VCaP (cell line): ENCODE measurements around the gene HERC6.
"Not testable (repeated sequence)": the region's sequence is repeated elsewhere in the genome, so short reads cannot be mapped to it uniquely, and the experiment has no call there.

Source experiments
- H3K27ac ChIP-seq: fragments of 450-650 bp; 2 replicates; pipeline ENCODE4 v1.5.1; 2017
- TF ChIP-seq, protein P1 (sequence below): fragments of 450-650 bp; conservative IDR thresholded peaks from 2 replicates; pipeline ENCODE4 v1.5.1; 2017; ENCODE audit warnings: mild to moderate bottlenecking, moderate library complexity

HERC6 gene

DNA sequence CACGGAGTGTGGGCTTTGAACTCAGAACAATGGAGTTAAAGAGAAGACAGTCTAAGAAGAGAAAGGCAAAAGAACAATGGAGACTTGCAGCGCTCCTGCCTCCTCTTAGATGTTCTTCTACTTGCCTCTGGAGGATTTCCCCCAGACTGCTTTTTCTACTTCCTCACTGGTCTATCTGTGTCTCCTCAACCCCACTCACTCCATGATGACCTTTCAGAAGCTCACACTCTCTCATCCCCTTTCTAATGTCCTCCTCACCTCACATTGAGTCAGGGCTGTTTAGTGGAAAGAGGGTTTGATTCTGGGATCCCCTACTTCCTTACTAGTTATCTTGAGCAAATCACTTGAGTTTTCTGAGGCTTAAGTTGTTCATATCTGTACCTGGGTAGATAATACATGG is 12.2 kb upstream of the HERC6 start:
- no peak overlapping the region for H3K27ac ChIP-seq
- TF ChIP-seq, protein P1, sequence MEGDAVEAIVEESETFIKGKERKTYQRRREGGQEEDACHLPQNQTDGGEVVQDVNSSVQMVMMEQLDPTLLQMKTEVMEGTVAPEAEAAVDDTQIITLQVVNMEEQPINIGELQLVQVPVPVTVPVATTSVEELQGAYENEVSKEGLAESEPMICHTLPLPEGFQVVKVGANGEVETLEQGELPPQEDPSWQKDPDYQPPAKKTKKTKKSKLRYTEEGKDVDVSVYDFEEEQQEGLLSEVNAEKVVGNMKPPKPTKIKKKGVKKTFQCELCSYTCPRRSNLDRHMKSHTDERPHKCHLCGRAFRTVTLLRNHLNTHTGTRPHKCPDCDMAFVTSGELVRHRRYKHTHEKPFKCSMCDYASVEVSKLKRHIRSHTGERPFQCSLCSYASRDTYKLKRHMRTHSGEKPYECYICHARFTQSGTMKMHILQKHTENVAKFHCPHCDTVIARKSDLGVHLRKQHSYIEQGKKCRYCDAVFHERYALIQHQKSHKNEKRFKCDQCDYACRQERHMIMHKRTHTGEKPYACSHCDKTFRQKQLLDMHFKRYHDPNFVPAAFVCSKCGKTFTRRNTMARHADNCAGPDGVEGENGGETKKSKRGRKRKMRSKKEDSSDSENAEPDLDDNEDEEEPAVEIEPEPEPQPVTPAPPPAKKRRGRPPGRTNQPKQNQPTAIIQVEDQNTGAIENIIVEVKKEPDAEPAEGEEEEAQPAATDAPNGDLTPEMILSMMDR, result no peak

DNA sequence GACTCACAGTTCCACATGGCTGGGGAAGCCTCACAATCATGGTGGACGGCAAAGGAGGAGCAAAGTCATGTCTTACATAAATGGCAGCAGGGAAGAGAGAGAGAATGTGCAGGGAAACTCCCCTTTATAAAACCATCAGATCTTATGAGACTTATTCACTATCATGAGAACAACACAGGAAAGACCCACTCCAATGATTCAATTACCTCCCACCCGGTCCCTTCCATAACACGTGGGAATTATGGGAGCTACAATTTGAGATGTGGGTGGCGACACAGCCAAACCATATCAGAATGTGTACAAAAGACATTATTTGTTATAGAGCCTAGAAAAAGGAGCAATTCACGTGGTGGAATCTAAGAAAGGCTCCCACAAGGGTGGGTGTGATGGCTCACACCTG is 10.8 kb upstream of the HERC6 start:
- H3K27ac ChIP-seq, result no peak overlapping the region
- TF ChIP-seq, protein P1, result no peak

DNA sequence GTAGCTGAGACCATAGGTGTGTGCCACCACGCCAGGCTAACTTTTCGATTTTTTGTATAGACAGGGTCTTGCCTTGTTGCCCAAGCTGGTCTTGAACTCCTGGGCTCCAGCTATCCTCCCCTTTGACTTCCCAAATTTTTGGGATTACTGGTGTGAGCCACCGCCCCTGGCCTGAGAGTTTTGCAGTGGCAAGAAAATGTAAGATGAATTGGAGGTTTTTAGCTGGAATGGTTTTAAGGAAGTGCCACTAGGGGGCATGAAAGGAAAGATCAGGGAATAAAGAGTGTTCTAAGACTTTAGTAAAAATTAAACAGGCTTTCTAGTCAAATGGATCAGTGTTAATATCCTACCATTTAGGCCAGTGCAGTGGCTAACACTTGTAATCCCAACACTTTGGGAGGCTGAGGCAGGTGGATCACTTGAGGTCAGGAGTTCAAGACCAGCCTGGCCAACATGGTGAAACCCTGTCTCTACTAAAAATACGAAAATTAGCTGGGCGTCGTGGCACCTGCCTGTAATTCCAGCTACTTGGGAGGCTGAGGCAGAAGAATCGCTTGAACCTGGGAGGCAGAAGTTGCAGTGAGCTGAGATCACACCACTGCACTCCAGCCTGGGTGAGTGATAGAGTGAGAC is 9.4 kb upstream of the HERC6 start:
- TF ChIP-seq, protein P1, result peak; percentile 86
- H3K27ac ChIP-seq, result not testable (repeated sequence)

DNA sequence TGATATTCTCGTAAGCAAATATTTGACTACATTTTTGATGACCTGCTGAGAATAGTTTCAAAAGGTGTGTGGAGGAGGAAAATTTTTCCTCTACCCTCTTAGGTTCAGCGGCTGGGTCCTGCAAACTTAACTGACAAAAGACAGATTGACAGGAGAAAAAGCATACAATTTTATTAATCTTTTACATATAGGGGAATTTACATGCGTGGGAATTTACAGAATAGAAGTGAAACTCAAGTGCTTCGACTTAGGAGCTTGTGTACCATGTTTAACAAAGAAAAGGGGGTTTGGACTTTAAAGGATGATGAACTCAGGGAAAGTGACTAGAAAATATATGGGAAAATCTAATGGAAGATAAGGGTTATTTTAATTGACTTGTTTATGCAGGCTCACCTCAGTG is 2.5 kb downstream of the HERC6 start:
- TF ChIP-seq, protein P1, result no peak
- H3K27ac ChIP-seq, result no peak overlapping the region

DNA sequence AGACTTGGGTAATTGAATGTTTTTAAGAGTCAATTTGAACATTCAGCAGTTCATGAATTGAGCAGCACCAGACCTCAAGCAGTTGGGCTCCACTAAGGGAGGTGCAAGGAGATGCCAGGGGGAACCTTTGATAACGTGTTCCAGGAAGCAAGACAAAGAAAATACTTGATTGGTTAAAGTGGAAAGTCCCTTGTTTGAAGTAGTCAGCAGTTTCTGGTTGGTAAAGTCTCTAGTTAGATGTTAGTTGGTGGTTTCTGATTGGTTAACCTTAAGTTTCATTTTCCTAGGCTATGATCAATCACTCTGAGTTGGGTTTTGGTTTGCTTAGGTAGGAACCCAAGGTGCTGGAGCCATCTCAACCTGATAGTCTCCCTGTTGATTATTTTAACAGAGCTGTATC is 4.0 kb downstream of the HERC6 start:
- TF ChIP-seq, protein P1, result no peak
- H3K27ac ChIP-seq, result no peak overlapping the region

DNA sequence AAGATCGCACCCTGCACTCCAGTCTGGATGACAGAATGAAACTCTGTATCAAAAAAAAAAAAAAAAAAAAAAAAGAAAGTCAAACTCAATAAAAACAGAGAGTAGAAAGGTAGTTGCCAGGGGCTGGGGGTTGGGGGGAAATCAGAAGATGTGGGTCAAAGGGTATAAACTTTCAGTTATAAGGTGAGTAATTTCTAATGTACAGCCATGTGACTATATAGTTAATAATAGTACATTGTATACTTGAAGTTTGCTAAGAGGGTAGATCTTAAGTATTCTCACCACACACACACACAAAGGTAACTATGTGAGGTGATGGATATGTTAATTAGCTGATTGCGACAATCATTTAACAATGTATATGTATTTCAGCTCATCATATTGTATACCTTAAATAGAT is 11.5 kb downstream of the HERC6 start:
- no peak overlapping the region for H3K27ac ChIP-seq
- TF ChIP-seq, protein P1, result no peak

DNA sequence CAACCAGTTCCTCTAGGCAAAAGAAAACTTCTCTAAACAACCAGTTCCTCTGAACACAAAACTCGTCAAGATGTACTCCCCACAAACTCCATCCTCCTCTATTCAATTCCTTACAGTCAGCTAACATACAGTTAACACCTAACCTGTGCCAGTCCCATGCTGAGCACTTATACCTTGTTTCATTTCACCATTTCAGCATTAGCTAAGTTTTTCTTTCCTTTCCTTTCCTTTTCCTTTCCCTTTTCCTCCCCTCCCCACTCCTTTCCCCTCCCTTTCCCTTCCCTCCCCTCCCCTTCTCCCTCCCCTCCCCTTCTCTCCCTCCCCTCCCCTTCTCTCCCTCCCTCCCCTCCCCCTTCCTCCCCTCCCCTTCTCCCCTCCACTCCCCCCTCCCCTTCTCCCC is 13.1 kb downstream of the HERC6 start:
- TF ChIP-seq, protein P1, result no peak
- no peak overlapping the region for H3K27ac ChIP-seq
